Measurements from ENCODE around the gene NECTIN3.

Gene NECTIN3

DNA sequence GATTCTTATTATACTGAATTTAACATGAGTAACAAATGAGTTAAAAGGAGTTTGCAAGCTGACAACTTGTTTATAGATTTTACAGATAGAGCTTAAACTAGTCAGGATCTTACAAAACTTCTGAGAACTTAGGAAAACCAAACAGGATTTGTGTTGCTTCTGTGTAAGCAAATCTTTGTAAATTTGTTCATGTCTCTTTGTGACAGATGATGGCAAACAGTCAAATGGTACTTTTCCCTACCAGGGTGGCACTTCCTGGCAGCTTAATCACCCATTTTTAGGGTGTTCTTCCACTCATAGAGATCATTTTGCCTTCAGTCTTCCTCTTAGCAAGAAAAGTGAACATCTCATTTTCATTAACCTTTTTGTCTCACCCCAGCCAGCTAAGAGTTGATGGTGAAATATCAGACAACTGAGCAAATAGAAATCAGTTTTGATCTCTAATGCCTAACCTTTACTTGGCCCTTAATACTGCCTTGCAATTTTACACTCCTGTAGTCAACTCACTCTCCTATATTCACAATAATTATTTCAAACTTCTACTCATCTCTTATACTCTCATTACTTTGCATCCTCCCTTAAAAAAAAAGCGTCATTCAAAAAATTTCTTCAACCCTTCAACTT lies 23.7 kb upstream of the NECTIN3 start:
- H3K27ac ChIP-seq (ENCODE audit: low read depth, low read length), result no peak overlapping the region
- H3K4me3 ChIP-seq (ENCODE audit: low read depth in 1 of 2, low read length in 2 of 2), result no peak overlapping the region
- H3K36me3 ChIP-seq (ENCODE audit: control insufficient read depth in 1 of 2, insufficient read depth in 2 of 2, low read length in 2 of 2), result no peaks in the 10 kb centered on the region
- no peaks in the 10 kb centered on the region for H3K9me3 ChIP-seq (ENCODE audit: control insufficient read depth in 1 of 2, low read length in 2 of 2)
- H3K27me3 ChIP-seq (ENCODE audit: control insufficient read depth in 1 of 2, insufficient read depth in 2 of 2, low read length in 2 of 2), result no peaks in the 10 kb centered on the region
- no peak overlapping the region for H3K9ac ChIP-seq (ENCODE audit: low read depth in 1 of 2, low read length in 2 of 2)
- no peaks in the 10 kb centered on the region for H3K4me1 ChIP-seq (ENCODE audit: control insufficient read depth in 1 of 2, insufficient read depth in 2 of 2, low read length in 2 of 2)

DNA sequence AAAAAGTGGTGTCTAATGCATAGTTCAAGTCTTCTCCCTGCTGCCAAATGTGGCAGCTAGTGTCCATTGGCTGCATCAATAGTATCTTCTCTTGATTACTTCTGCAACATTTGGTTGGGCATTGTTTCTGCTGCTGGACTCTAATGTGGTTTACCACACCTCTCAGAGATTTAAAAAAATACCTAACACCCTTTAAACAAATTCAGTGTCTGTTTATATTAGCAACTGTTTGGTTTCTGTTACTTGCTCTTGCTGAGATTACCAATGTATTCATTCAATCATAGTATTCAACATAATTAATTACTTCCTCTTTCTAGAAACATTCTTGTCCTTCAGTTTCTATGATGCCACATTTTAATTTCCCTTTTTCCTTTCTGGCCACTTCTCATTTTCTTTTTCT lies 20.3 kb upstream of the NECTIN3 start:
- Histone ChIP-seq H3K27me3 (ENCODE audit: control insufficient read depth in 1 of 2, insufficient read depth in 2 of 2, low read length in 2 of 2) (no peaks in the 10 kb centered on the region), H3K27ac (ENCODE audit: low read depth, low read length) (no peak overlapping the region)

DNA sequence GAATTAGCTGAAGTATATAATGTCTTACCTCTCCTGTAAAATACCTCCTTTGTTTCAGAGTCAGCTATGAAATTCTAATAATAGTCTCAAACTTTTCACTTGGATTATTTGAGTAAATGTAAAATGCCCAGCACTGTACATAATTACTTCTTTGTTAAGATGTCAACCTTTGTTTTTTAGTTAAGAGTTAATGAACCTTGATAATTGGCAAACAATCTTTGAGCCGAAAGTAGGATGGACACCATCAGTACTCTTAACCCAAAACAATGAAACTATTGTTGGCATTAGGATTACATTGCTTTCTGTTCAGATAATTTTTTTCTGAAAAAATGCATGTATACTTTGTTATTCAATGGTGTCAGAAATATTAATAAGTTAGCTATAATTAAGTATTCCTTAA lies 3.0 kb upstream of the NECTIN3 start:
- Histone ChIP-seq H3K27me3 (ENCODE audit: control insufficient read depth in 1 of 2, insufficient read depth in 2 of 2, low read length in 2 of 2) (no peaks in the 10 kb centered on the region), H3K27ac (ENCODE audit: low read depth, low read length) (no peak overlapping the region), H3K9ac (ENCODE audit: low read depth in 1 of 2, low read length in 2 of 2) (no peak overlapping the region), H3K4me3 (ENCODE audit: low read depth in 1 of 2, low read length in 2 of 2) (no peak overlapping the region), H3K36me3 (ENCODE audit: control insufficient read depth in 1 of 2, insufficient read depth in 2 of 2, low read length in 2 of 2) (no peaks in the 10 kb centered on the region), H3K4me1 (ENCODE audit: control insufficient read depth in 1 of 2, insufficient read depth in 2 of 2, low read length in 2 of 2) (peaks cover 0 to 10% of the 10 kb centered on the region in 2 donors), H3K9me3 (ENCODE audit: control insufficient read depth in 1 of 2, low read length in 2 of 2) (no peaks in the 10 kb centered on the region)

More for the DNA sequence above, 20.3 kb upstream of the NECTIN3 start:
- no peaks in the 10 kb centered on the region for H3K4me1 ChIP-seq (ENCODE audit: control insufficient read depth in 1 of 2, insufficient read depth in 2 of 2, low read length in 2 of 2)
- H3K9ac ChIP-seq (ENCODE audit: low read depth in 1 of 2, low read length in 2 of 2), result no peak overlapping the region
- no peaks in the 10 kb centered on the region for H3K9me3 ChIP-seq (ENCODE audit: control insufficient read depth in 1 of 2, low read length in 2 of 2)
- no peak overlapping the region for H3K4me3 ChIP-seq (ENCODE audit: low read depth in 1 of 2, low read length in 2 of 2)
- no peaks in the 10 kb centered on the region for H3K36me3 ChIP-seq (ENCODE audit: control insufficient read depth in 1 of 2, insufficient read depth in 2 of 2, low read length in 2 of 2)

DNA sequence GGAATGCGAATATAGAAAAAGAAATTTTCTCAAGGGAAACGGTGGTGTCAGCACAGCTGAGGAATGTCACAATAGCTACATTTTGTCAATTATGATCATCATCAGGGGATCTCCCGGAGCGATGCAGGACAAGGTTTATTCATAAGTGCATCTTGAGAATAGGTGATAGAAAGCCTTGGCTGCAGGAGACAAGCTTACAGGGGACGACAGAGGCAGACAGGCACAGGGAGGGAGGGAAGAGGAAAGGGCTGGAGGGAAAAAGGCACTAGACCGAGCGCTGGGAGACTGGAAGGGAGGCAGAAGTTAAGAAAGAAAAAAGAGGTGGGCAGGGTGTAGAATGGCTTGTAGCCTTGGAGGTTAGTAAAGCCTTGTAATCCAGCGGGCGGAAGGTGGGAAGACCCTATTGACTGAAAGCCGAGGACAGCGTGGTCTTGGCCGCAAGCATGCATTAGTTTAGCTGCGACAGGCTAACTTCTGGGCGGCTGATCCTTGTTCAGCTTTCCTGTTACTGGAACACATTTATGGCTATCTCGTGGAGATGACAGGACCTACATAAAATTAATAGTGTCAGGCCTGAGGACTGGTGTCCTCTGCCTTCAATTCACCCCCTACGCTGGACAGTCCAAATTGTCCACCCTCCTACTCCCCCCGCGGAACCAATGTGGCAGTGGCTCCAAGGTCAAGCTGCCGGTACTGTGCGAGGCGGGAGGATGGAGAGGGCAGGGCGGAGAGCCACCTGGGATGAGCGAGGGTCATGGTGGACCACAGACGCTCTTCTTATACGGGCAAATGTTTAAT lies 1.4 kb upstream of the NECTIN3 start:
- Histone ChIP-seq H3K9ac (ENCODE audit: low read depth in 1 of 2, low read length in 2 of 2) (peak overlapping the region; percentile 73 to 92), H3K4me3 (ENCODE audit: low read depth in 1 of 2, low read length in 2 of 2) (peak overlapping the region; percentile 93 to 96), H3K36me3 (ENCODE audit: control insufficient read depth in 1 of 2, insufficient read depth in 2 of 2, low read length in 2 of 2) (no peaks in the 10 kb centered on the region), H3K27ac (ENCODE audit: low read depth, low read length) (peak overlapping the region; percentile 11), H3K9me3 (ENCODE audit: control insufficient read depth in 1 of 2, low read length in 2 of 2) (no peaks in the 10 kb centered on the region), H3K27me3 (ENCODE audit: control insufficient read depth in 1 of 2, insufficient read depth in 2 of 2, low read length in 2 of 2) (no peaks in the 10 kb centered on the region), H3K4me1 (ENCODE audit: control insufficient read depth in 1 of 2, insufficient read depth in 2 of 2, low read length in 2 of 2) (peaks cover 5 to 15% of the 10 kb centered on the region in 2 donors)

DNA sequence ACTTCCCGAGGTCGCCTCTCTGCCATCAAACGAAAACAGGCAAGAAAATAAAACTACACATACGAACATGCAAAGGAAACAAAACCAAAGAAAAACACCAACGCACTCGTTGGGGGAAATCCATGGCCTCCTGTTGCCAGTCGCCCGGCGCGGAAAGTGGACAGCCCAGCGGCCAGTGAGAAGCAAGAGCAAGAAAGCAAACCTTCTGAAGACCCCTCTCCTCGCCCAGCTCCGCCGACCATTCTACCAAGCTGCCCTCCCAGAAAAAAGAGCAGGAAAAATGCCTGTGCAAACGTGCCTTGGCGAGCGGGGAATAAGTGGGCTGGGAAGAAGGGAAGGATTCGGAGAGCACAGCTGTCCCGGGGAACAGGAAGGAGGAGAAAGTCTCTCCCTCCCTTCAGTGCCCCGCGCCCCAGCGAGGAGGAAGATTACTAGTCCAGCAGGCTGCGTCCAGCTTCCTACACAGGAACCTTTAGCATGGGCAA lies 802 bp upstream of the NECTIN3 start:
- H3K36me3 ChIP-seq (ENCODE audit: control insufficient read depth in 1 of 2, insufficient read depth in 2 of 2, low read length in 2 of 2), result no peaks in the 10 kb centered on the region
- H3K27me3 ChIP-seq (ENCODE audit: control insufficient read depth in 1 of 2, insufficient read depth in 2 of 2, low read length in 2 of 2), result no peaks in the 10 kb centered on the region
- peaks cover 5 to 15% of the 10 kb centered on the region in 2 donors for H3K4me1 ChIP-seq (ENCODE audit: control insufficient read depth in 1 of 2, insufficient read depth in 2 of 2, low read length in 2 of 2)
- peak overlapping the region; percentile 93 to 96 for H3K4me3 ChIP-seq (ENCODE audit: low read depth in 1 of 2, low read length in 2 of 2)
- peak overlapping the region; percentile 69 for H3K27ac ChIP-seq (ENCODE audit: low read depth, low read length)
- H3K9me3 ChIP-seq (ENCODE audit: control insufficient read depth in 1 of 2, low read length in 2 of 2), result no peaks in the 10 kb centered on the region
- peak overlapping the region; percentile 73 to 92 for H3K9ac ChIP-seq (ENCODE audit: low read depth in 1 of 2, low read length in 2 of 2)

DNA sequence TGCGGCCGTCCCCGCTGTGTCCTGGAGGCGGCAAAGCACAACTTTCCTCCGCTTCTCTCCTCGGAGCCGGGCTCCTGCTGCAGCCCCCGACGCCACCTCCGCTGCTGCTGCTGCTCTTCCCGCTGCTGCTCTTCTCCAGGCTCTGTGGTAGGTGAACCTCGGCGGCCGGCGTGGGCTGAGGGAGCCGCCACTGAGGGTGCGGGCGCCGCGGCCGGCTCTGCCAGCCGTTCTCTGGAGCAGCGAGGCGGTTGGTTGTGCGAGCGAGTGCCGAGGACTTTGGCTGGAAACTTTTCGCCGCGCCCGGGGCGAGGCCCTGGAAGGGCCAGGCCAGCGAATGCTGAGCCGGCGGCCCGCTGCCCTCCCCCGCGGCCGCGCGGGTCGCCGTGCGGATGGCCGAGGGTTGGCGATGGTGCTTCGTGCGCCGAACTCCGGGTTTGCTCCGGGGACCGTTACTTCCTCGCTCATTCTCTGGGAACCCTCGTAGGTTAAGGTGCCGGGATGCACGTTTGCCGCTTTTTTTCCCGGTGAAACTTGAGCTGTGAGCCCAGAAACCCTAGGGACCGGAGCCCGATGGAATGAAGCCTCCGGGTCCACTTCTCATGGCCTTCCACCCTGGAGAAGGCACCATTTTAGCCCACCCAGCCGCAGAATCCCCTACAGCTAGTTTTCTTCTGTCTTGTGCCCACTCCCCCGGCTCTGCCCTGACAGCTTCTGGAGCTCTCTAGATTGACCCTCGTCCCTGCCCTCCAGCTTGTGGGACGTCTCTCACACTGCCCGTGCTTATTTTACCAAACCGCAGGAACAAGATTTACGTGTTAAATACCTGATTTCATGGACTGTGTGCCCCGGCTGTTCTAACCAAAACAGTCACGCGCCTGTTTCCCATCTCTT lies 660 bp downstream of the NECTIN3 start:
- Histone ChIP-seq H3K9ac (ENCODE audit: low read depth in 1 of 2, low read length in 2 of 2) (peak overlapping the region; percentile 91 to 92), H3K4me1 (ENCODE audit: control insufficient read depth in 1 of 2, insufficient read depth in 2 of 2, low read length in 2 of 2) (peaks cover 5 to 15% of the 10 kb centered on the region in 2 donors), H3K36me3 (ENCODE audit: control insufficient read depth in 1 of 2, insufficient read depth in 2 of 2, low read length in 2 of 2) (no peaks in the 10 kb centered on the region), H3K9me3 (ENCODE audit: control insufficient read depth in 1 of 2, low read length in 2 of 2) (no peaks in the 10 kb centered on the region), H3K27me3 (ENCODE audit: control insufficient read depth in 1 of 2, insufficient read depth in 2 of 2, low read length in 2 of 2) (no peaks in the 10 kb centered on the region), H3K4me3 (ENCODE audit: low read depth in 1 of 2, low read length in 2 of 2) (peak overlapping the region; percentile 93 to 96), H3K27ac (ENCODE audit: low read depth, low read length) (peak overlapping the region; percentile 69)

DNA sequence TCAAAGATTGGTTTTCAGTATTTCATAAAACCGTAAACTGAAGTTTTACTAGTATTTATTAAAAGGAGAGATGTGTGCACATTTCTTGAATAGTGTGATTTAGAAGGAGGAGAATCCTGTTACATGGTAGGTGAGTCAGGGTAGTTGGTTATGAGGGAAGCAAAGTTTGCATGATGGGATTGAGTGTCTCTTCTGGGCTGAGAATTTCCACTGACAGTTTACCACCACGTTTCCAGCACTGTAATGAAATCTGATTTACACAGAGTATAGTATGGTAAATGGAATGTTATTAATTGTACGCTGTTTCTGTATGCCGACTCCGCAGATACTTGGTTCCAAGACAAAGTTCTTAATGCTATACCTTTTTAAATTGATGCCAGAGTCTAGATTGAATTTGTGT lies 1.6 kb downstream of the NECTIN3 start:
- no peak overlapping the region for H3K27ac ChIP-seq (ENCODE audit: low read depth, low read length)
- H3K27me3 ChIP-seq (ENCODE audit: control insufficient read depth in 1 of 2, insufficient read depth in 2 of 2, low read length in 2 of 2), result no peaks in the 10 kb centered on the region
- no peaks in the 10 kb centered on the region for H3K36me3 ChIP-seq (ENCODE audit: control insufficient read depth in 1 of 2, insufficient read depth in 2 of 2, low read length in 2 of 2)
- peak overlapping the region; percentile 91 to 92 for H3K9ac ChIP-seq (ENCODE audit: low read depth in 1 of 2, low read length in 2 of 2)
- H3K4me1 ChIP-seq (ENCODE audit: control insufficient read depth in 1 of 2, insufficient read depth in 2 of 2, low read length in 2 of 2), result peaks cover 8 to 15% of the 10 kb centered on the region in 2 donors
- no peaks in the 10 kb centered on the region for H3K9me3 ChIP-seq (ENCODE audit: control insufficient read depth in 1 of 2, low read length in 2 of 2)
- H3K4me3 ChIP-seq (ENCODE audit: low read depth in 1 of 2, low read length in 2 of 2), result peak overlapping the region; percentile 93 to 96

DNA sequence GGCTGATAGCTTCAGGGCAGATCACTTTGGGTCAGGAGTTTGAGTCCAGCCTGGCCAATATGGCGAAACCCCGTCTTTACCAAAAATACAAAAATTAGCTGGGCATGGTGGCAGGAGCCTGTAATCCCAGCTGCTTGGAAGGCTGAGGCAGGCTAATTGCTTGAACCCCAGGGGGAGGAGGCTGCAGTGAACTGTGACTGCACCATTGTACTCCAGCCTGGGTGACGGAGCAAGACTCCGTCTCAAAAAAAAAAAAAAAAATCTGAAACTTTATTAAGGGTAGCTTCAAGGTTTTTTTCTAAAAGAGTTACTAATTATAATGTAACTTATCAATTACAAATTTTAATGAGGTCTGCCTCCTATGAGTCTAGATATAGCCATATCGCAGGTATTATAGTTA lies 5.1 kb downstream of the NECTIN3 start:
- peak overlapping the region in 1 of 2 donors; percentile 7 for H3K4me3 ChIP-seq (ENCODE audit: low read depth in 1 of 2, low read length in 2 of 2)
- H3K36me3 ChIP-seq (ENCODE audit: control insufficient read depth in 1 of 2, insufficient read depth in 2 of 2, low read length in 2 of 2), result no peaks in the 10 kb centered on the region
- no peaks in the 10 kb centered on the region for H3K9me3 ChIP-seq (ENCODE audit: control insufficient read depth in 1 of 2, low read length in 2 of 2)
- H3K9ac ChIP-seq (ENCODE audit: low read depth in 1 of 2, low read length in 2 of 2), result no peak overlapping the region
- H3K27me3 ChIP-seq (ENCODE audit: control insufficient read depth in 1 of 2, insufficient read depth in 2 of 2, low read length in 2 of 2), result no peaks in the 10 kb centered on the region
- peaks cover 19 to 25% of the 10 kb centered on the region in 2 donors for H3K4me1 ChIP-seq (ENCODE audit: control insufficient read depth in 1 of 2, insufficient read depth in 2 of 2, low read length in 2 of 2)
- no peak overlapping the region for H3K27ac ChIP-seq (ENCODE audit: low read depth, low read length)

DNA sequence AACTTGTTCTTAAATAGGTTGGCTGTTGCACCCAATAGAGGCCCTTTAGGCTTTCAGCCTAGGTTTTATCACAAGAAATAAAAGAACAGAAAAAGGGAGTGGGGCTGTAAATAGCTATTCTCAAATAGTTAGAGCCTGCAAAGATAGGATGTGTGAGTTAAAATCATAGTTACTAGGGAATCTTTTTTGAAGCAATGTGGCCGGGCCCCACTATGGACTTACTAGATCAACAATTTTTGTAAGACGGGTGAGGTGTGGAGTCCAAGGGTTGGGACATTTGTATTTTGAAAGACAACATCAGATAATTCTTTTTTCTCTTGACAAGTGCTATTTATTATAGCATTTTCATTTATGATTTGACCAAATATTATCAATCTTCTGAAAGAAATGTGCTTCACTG lies 5.8 kb downstream of the NECTIN3 start:
- Histone ChIP-seq H3K9ac (ENCODE audit: low read depth in 1 of 2, low read length in 2 of 2) (no peak overlapping the region), H3K27me3 (ENCODE audit: control insufficient read depth in 1 of 2, insufficient read depth in 2 of 2, low read length in 2 of 2) (no peaks in the 10 kb centered on the region), H3K4me3 (ENCODE audit: low read depth in 1 of 2, low read length in 2 of 2) (peak overlapping the region in 1 of 2 donors; percentile 3), H3K4me1 (ENCODE audit: control insufficient read depth in 1 of 2, insufficient read depth in 2 of 2, low read length in 2 of 2) (peaks cover 18 to 25% of the 10 kb centered on the region in 2 donors), H3K9me3 (ENCODE audit: control insufficient read depth in 1 of 2, low read length in 2 of 2) (no peaks in the 10 kb centered on the region), H3K27ac (ENCODE audit: low read depth, low read length) (no peak overlapping the region), H3K36me3 (ENCODE audit: control insufficient read depth in 1 of 2, insufficient read depth in 2 of 2, low read length in 2 of 2) (no peaks in the 10 kb centered on the region)

All from duodenal mucosa (tissue), 2 donors.